Activated naive CD4-positive, alpha-beta T cell treated with anti-CD3 and anti-CD28 coated beads, Interleukin-2, amount 50 U/mL, for 24 hours (primary cell): ENCODE data around the gene NSF.
"Not testable (repeated sequence)": the region's sequence is repeated elsewhere in the genome, so short reads cannot be mapped to it uniquely, and the experiment has no call there.

Experiments used
- H3K27ac Mint-ChIP-seq: one replicate; pipeline ENCODE4 v1.8.0; 2021; ENCODE audit warnings: mild to moderate bottlenecking, mixed read lengths
- H3K27me3 Mint-ChIP-seq: one replicate; pipeline ENCODE4 v1.8.0; 2021; ENCODE audit warnings: mixed read lengths
- H3K36me3 Mint-ChIP-seq: one replicate; pipeline ENCODE4 v1.8.0; 2021; ENCODE audit warnings: mixed read lengths
- H3K4me1 Mint-ChIP-seq: one replicate; pipeline ENCODE4 v1.8.0; 2021; ENCODE audit warnings: mixed read lengths
- H3K4me3 Mint-ChIP-seq: one replicate; pipeline ENCODE4 v1.8.0; 2021; ENCODE audit warnings: mild to moderate bottlenecking, mixed read lengths
- H3K9me3 Mint-ChIP-seq: one replicate; pipeline ENCODE4 v1.8.0; 2021; ENCODE audit warnings: mixed read lengths

NSF gene

DNA sequence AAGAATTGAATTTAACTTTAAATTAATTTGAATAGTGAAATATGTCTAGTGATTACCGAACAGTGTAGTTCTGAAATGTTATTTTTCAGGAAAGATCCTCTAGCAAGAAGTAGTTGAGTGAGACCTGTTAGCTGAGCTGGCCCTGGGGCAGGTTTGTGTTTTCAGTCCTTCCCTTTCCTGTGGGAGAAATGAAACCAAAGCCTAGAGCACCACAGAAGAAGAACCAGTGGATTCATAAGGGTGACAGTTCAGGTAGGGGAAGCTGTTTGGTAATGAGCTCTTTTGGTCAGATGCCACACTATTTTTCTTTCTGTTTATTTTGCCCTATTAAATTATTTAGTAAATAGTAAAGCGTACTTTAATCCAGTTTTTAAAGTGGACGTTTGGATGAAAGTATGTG is 26.7 kb downstream of the NSF start:
- not testable (repeated sequence) for H3K27ac Mint-ChIP-seq, H3K4me1 Mint-ChIP-seq

DNA sequence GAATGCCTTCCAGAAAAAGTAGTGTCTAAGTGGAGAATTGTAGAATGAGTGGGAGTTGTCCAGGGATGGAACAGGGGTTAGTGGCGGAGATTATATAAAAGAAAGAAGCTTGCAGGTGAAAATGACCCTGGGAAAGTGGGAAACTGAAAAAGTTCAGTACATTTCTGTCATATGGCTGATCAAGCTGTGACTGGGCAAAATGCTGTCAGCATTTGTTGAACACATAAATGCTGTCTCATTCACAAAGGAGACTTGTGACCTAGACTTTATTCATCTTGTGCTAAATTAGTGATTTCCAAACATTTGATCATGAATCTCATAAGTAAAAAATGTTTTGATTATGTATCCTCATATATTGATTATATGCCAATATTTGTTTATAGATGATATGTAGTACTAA is 28.5 kb downstream of the NSF start:
- not testable (repeated sequence) for H3K4me3 Mint-ChIP-seq, H3K27ac Mint-ChIP-seq, H3K36me3 Mint-ChIP-seq, H3K9me3 Mint-ChIP-seq, H3K27me3 Mint-ChIP-seq, H3K4me1 Mint-ChIP-seq

More for the DNA sequence above, 26.7 kb downstream of the NSF start:
- not testable (repeated sequence) for H3K9me3 Mint-ChIP-seq, H3K36me3 Mint-ChIP-seq, H3K4me3 Mint-ChIP-seq, H3K27me3 Mint-ChIP-seq

DNA sequence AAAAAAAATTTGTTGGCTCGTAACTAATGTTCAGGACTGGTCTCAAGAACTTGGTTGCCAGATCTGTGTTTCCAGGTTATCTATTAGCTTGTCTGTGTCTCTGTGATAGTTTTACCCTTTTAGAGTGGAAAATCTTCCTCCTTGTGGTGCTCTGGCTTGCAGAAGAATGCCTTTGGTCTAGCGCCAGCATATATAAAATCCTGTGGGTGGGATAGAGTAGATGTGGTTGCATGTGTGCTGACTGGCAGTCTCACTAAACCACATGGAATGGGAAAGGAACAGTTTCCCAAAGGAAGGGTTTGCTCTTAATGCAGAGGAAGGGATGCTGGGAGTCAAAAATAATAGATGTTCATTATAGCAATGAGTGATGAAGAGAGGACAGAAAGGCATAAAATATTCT is 33.3 kb downstream of the NSF start:
- not testable (repeated sequence) for H3K27ac Mint-ChIP-seq, H3K9me3 Mint-ChIP-seq, H3K27me3 Mint-ChIP-seq, H3K4me3 Mint-ChIP-seq, H3K4me1 Mint-ChIP-seq, H3K36me3 Mint-ChIP-seq

DNA sequence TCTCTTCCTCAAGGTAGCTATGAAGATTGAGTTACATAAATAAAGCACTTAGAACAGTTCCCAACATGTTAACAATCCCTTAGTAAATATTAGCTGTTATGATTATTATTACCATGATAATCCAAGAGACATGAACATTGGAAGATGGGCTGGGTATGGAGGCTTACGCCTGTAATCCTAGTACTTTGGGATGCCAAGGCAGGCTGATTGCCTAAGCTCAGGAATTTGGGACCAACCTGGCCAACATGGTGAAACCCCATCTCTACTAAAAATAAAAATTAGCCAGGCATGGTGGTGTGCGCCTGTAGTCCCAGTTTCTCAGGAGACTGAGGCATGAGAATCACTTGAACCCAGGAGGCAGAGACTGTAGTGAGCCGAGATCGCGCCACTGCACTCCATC is 34.3 kb downstream of the NSF start:
- not testable (repeated sequence) for H3K27me3 Mint-ChIP-seq, H3K9me3 Mint-ChIP-seq, H3K4me3 Mint-ChIP-seq, H3K27ac Mint-ChIP-seq, H3K36me3 Mint-ChIP-seq, H3K4me1 Mint-ChIP-seq

DNA sequence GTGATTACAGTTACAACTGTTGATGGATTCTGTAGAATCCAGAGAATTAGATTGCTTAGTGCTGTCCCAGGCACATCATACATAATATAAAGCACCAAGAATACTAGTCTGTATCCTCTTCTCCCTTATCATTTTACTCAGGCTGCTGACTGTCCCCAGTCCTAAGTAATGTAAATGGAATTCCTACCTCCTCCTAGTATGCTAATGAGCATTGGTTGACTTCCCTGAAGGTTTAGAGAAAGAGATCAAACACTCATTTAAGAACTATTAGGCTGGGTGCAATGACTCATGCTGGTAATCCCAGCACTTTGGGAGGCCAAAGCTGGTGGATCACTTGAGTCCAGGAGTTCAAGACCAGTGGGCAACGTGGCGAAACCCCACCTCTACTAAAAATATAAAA is 37.0 kb downstream of the NSF start:
- not testable (repeated sequence) for H3K4me3 Mint-ChIP-seq, H3K27ac Mint-ChIP-seq, H3K4me1 Mint-ChIP-seq, H3K36me3 Mint-ChIP-seq, H3K27me3 Mint-ChIP-seq, H3K9me3 Mint-ChIP-seq

DNA sequence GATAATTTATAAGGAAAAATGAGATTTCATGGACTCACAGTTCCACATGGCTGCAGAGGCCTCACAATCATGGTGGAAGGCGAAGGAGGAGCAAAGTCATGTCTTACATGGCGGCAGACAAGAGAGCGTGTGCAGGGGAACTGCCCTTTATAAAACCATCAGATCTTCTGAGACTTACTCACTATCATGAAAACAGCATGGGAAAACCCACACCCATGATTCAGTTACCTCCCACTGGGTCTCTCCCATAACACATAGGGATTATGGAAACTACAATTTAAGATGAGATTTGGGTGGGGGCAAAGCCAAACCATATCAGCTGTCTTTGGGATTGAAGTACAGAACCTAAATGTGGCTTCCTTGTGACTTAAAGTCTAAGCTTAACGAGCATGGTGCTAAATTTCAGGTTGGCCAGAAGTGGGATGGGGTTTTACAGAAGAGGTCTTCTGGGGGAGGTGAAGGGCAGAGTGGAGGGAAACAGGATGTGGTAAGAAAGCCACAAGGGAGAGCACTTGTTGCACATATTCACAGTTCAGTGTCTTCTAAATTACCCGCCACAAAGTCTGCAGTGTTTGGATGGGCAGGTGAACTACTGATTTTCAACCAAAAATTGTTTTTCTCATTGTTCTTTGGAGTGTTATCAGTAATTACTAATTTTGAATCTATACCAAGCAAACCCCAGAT is 38.4 kb downstream of the NSF start:
- H3K9me3 Mint-ChIP-seq, H3K36me3 Mint-ChIP-seq, H3K4me3 Mint-ChIP-seq, H3K4me1 Mint-ChIP-seq, H3K27ac Mint-ChIP-seq, H3K27me3 Mint-ChIP-seq: not testable (repeated sequence)

DNA sequence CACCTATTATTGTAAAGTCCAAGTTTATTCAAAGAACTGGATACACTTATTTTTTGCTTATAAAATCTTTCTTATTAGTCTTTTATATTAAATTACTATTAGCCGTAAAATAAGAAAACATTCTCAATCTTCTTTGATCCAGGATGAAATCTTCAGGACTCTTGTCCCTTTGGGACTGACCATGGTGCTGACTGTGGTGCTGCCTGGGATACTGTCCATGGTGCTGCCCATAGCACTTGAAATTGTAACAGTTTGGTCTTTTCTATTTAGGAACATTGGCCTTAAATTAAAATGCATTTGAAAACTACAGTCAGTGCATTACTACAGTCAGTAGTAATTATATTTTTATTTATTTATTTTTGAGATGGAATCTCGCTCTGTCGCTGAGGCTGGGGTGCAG is 41.7 kb downstream of the NSF start:
- not testable (repeated sequence) for H3K27ac Mint-ChIP-seq, H3K27me3 Mint-ChIP-seq, H3K4me1 Mint-ChIP-seq, H3K9me3 Mint-ChIP-seq, H3K36me3 Mint-ChIP-seq, H3K4me3 Mint-ChIP-seq

DNA sequence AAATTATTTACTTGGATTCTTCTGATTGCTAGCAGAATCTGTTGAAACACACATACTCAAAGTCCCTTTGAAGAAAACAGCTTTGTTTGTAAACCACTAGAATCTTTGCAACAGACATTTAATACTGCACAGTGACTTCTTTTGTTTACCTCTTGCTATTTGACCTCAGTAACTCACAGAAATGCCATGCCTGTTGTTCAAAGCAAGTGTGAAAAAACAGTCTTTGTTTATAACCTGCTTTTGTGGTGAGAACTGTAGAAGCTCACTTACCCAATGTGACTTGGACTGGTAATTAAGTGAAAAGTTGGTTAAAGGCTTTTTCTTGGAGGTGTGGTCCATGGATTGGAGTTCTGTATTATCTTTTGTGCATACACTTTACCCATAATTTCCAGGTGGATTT is 44.4 kb downstream of the NSF start:
- H3K9me3 Mint-ChIP-seq, H3K27me3 Mint-ChIP-seq, H3K4me3 Mint-ChIP-seq, H3K36me3 Mint-ChIP-seq, H3K27ac Mint-ChIP-seq, H3K4me1 Mint-ChIP-seq: not testable (repeated sequence)

DNA sequence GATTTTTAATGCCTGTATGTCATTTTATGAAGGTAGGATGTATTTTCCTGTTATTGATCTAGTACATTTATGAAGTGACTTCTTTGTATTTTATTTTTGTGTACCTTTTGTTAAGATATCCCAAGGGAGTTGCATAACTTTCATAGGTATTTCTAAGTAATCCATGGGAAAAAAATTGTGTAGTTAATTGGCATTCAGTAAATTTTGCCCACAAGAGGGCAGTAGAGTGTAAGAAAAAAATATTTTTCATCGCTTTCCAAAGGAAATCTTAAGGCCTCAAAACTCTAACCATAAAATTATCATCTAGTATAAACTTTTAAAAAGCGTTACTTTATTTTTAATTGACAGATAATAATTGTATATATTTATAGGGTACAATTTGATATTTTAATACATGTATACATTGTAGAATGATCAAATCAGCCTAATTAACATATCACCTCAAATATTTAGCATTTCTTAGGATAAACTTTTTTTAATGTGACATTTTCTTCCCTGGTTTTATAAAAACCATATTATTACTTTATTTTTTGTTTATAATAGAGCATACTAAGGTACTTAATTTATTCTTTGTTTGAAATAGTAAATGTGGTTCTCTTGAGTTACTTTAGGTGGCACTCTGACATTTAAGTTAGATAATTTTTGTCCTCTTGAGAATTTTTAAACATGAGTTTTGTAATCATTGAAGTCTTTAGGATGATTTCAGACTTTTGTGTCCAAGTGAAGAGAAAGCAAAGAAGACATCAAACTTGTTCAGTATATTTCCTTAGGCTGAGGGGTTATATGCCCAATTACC is 51.6 kb downstream of the NSF start:
- not testable (repeated sequence) for H3K36me3 Mint-ChIP-seq, H3K27me3 Mint-ChIP-seq, H3K4me3 Mint-ChIP-seq, H3K9me3 Mint-ChIP-seq, H3K4me1 Mint-ChIP-seq, H3K27ac Mint-ChIP-seq

DNA sequence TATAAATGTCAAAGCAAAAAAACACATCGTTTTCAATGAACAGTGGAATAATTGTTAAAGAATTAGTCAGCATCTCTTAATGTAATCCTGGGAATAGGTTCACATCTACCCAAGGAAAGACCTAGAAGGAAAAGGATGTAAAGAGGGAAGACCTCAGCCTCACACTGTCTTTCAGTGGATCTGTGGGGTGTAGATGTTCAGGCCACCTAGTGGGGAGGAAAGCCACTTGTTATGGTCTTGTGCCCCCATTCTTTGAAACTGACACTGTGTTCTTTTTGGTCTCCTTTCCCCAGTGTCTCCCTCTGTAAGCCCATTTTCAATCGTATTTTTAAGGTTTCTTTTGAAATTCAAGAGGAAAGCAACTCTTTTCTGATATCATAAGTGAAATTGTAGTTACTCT is 56.8 kb downstream of the NSF start:
- H3K4me1 Mint-ChIP-seq, H3K36me3 Mint-ChIP-seq, H3K9me3 Mint-ChIP-seq, H3K27me3 Mint-ChIP-seq, H3K4me3 Mint-ChIP-seq, H3K27ac Mint-ChIP-seq: not testable (repeated sequence)

DNA sequence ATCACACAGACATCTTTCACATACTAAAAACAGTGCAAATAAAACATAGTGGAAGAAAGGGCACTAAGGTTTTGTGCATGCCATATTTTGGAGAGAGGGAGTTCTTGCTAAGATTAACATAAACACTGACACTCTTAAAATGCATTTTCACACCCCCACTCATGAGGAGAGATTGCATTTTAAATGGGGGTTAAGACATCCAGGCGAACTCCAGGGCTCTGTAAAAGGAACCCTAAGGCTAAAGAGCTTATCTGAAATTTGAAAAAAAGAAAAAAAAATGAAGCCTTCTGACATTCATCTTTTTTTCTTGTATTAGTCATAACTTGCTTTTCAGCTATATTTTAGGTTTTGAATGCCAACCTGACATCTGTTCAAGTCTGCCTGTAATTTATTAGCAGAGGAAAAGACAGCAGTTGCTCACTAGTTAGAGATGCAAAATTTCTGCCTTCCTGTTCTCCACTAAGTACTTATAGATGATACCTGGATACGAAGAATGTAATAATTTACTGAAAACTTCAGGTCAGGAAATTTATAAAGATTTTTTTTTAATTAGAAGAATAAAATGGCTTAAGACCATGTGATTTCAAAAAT is 57.3 kb downstream of the NSF start:
- not testable (repeated sequence) for H3K36me3 Mint-ChIP-seq, H3K27me3 Mint-ChIP-seq, H3K4me1 Mint-ChIP-seq, H3K27ac Mint-ChIP-seq, H3K4me3 Mint-ChIP-seq, H3K9me3 Mint-ChIP-seq

DNA sequence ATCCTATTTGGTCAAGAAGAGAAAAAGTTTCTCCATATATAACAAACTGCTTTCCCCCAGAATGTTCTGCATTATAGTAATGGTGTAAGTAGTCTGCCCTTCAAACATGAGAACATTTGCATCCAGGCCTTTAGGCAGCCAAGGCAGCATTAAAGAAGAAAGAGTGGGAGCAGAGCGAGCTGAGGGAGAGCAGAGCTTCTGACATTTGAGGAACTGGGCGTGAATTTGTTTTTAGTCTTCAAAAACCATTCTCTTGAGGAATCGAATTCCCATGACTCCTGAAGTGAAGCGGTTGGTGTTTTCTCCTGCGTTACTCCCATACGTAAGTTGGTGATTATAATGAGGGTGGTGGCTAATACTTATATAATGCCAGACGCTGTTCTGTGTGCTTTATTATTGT is 58.8 kb downstream of the NSF start:
- not testable (repeated sequence) for H3K4me3 Mint-ChIP-seq, H3K27me3 Mint-ChIP-seq, H3K4me1 Mint-ChIP-seq, H3K27ac Mint-ChIP-seq, H3K9me3 Mint-ChIP-seq, H3K36me3 Mint-ChIP-seq

DNA sequence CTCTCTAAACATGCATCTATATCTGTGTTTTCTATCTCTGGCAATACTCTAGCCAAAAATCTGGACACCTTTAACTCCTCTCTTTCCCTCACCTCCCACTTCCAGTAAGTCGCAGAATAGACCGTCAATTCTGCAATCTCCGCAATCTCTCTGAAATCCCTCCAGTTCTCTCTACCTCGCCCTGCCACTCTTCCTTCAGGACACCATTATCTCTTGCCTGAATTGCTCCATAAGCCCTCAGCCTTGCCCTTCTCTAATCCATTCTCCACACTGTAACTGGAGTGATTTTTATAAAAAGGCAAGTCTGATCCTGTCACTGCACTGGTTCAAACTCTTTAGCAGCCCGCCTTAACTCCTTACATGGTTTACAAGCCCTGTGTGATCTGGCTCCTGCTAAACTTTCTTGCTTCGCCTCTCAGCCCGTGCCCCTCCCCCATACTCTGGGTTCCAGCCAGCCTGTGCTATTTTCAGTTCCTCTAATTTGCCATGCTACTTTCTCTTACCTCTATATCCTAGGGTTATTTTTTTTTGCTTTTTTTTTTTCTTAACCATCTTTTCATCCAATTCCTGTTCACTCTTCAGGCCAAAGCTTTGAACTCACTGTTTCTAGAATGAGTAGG is 61.7 kb downstream of the NSF start:
- not testable (repeated sequence) for H3K27me3 Mint-ChIP-seq, H3K9me3 Mint-ChIP-seq, H3K27ac Mint-ChIP-seq, H3K36me3 Mint-ChIP-seq, H3K4me1 Mint-ChIP-seq, H3K4me3 Mint-ChIP-seq

DNA sequence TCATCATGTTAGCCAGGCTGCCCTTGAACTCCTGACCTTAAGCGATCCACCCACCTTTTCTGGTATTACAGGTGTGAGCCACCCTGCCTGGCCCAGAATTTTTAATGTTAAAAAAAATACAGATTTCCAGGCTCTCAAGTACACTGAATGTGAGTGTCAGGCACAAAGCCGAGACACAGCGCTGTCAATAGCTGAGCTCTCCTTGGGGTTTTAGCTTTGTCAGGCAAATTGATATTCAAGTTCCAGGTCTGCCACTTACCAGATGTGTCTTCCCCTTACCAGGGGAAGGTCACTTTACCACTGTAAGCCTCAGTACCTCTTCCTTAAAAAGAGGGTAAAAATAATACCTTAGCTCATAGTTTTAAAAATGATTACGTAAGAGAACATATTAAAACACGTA is 67.8 kb downstream of the NSF start:
- not testable (repeated sequence) for H3K27ac Mint-ChIP-seq, H3K4me1 Mint-ChIP-seq, H3K27me3 Mint-ChIP-seq, H3K9me3 Mint-ChIP-seq, H3K4me3 Mint-ChIP-seq, H3K36me3 Mint-ChIP-seq

DNA sequence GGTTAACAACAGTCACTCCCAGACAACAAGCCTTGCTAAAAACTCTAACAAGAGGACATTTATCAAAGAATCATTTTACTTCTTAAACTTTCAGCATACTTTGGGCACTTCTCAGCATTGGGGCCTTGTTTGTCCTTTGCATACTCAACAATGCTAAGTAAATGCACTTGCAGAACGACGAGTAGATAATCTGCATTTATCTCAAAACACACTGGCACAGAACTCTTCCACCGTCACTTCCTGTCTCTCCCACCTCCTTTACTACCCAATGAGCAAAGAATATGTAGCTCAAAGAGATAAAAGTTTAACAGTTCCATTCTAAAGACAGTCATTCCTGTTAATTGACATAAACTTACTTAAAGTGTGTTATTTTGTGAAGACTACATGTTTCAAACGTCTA is 69.2 kb downstream of the NSF start:
- H3K4me3 Mint-ChIP-seq, H3K4me1 Mint-ChIP-seq, H3K27ac Mint-ChIP-seq, H3K36me3 Mint-ChIP-seq, H3K9me3 Mint-ChIP-seq, H3K27me3 Mint-ChIP-seq: not testable (repeated sequence)

DNA sequence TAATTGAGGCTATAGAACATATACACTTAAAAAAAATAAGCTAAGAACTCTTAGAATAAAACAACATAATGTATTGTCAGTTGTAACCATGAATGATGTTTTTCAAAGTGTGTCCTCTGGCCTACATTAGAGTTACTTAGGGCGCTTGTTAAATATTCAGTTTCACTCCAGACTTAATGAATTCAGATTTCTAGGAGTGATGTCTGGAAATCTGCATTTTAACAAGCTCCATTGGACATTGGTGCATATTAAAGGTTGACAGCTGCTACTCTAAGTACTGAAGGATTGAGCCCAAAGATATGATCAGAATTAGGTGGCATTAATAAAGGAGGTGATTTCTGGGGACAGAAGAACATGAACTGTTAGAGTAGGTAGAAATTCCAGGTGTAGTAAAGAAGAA is 72.7 kb downstream of the NSF start:
- not testable (repeated sequence) for H3K4me3 Mint-ChIP-seq, H3K27me3 Mint-ChIP-seq, H3K9me3 Mint-ChIP-seq, H3K4me1 Mint-ChIP-seq, H3K27ac Mint-ChIP-seq, H3K36me3 Mint-ChIP-seq

DNA sequence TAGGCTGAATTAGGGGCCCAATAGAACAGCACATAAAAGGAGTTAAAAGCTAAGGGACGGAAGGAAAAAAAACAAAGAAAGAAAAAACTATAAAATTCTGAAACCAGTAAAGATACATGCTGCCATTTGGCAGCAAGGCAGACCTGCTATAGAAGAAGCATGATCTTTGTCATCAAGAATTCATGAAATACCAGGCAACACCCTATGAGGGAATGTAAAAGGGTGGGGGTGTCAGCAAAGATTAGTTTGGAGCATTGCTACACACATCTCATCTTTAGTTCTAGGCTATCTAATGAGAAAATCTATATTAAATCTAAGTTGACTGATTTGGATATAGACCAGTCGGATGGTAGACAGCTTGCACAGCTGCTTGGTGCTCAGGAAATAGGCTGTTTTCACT is 73.1 kb downstream of the NSF start:
- H3K27me3 Mint-ChIP-seq, H3K9me3 Mint-ChIP-seq, H3K27ac Mint-ChIP-seq, H3K4me3 Mint-ChIP-seq, H3K36me3 Mint-ChIP-seq, H3K4me1 Mint-ChIP-seq: not testable (repeated sequence)
